Measurements from ENCODE around the gene KIRREL3. TPM values are rescaled to one million over a fixed set of nuclear protein-coding genes. Genes with fewer than 3 reads are reported as not detected.

Gene KIRREL3
- total RNA-seq, 1 donor from 2014 or later = under 0.01 TPM

DNA sequence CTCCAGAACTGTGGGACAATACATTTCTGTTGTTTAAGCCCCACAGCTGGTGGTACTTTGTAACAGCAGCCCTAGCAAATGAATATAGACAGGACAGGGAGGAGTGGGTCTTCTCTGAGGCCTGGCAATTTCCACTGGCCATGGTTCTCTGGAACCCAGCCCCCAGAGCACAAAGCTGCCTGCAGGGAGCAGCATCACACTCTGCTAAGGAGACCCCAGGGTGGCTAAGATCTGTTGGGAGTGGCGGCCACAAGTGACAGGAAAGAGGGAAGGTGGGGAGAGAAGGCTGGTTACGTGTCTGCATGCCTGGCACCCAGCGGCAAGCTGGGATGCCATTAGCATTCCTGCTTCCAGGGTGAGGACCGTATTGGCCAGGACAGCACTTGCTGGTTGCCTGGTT lies 433.2 kb downstream of the KIRREL3 start:
- Histone ChIP-seq H3K36me3 (ENCODE audit: control insufficient read depth in 3 of 3, insufficient read depth in 3 of 3, low read length in 3 of 3) (no peaks in the 10 kb centered on the region), H3K9me3 (ENCODE audit: control insufficient read depth in 3 of 3, low read length in 3 of 3) (no peaks in the 10 kb centered on the region), H3K27me3 (ENCODE audit: control insufficient read depth in 3 of 3, insufficient read depth in 3 of 3, low read length in 3 of 3) (peaks cover 16 to 45% (median 26%) of the 10 kb centered on the region in 3 donors), H3K27ac (ENCODE audit: low read depth, low read length) (no peak overlapping the region), H3K4me1 (ENCODE audit: control insufficient read depth in 3 of 3, insufficient read depth in 3 of 3, low read length in 3 of 3) (no peaks in the 10 kb centered on the region), H3K4me3 (ENCODE audit: low read length in 3 of 3) (no peak overlapping the region), H3K9ac (ENCODE audit: low read depth in 1 of 3, low read length in 3 of 3) (no peak overlapping the region)

- Histone ChIP-seq H3K4me1 (ENCODE audit: control insufficient read depth in 3 of 3, insufficient read depth in 3 of 3, low read length in 3 of 3) (no peaks in the 10 kb centered on the region), H3K27me3 (ENCODE audit: control insufficient read depth in 3 of 3, insufficient read depth in 3 of 3, low read length in 3 of 3) (peaks cover 6 to 28% (median 15%) of the 10 kb centered on the region in 3 donors), H3K9ac (ENCODE audit: low read depth in 1 of 3, low read length in 3 of 3) (no peak overlapping the region), H3K27ac (ENCODE audit: low read depth, low read length) (no peak overlapping the region), H3K9me3 (ENCODE audit: control insufficient read depth in 3 of 3, low read length in 3 of 3) (no peaks in the 10 kb centered on the region), H3K4me3 (ENCODE audit: low read length in 3 of 3) (no peak overlapping the region), H3K36me3 (ENCODE audit: control insufficient read depth in 3 of 3, insufficient read depth in 3 of 3, low read length in 3 of 3) (no peaks in the 10 kb centered on the region)
These were observed 436.0 kb downstream of the KIRREL3 start for GRCh38 chr11:126564566-126564965.

DNA sequence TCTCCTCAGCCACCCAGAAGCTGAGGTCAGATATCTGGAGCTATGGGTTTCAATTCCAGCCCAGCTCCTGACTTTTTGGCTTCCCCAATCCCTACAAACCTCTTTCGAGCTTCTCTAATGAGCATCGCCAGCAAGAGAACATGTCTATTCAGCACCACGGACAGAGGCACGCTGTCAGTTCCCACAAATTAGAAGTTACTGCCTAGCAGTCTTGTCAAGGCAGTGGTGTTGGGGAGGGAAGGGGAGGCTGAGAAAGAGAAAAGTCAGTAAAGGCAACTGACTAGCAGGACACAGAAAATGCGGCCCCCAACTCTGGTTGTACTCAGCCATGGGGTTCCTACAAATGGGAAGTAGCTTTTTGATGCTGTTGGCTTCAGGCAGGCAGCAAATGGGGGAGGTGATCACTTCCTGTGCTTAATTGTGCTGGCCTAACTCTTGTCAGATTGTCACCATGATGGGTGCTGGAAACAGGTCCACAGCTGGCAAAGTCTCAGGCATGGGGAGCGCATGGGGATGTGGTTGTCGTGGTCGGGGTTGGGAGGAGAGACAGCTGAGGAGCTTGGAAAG lies 439.2 kb downstream of the KIRREL3 start:
- Histone ChIP-seq H3K36me3 (ENCODE audit: control insufficient read depth in 3 of 3, insufficient read depth in 3 of 3, low read length in 3 of 3) (no peaks in the 10 kb centered on the region), H3K4me1 (ENCODE audit: control insufficient read depth in 3 of 3, insufficient read depth in 3 of 3, low read length in 3 of 3) (no peaks in the 10 kb centered on the region), H3K27me3 (ENCODE audit: control insufficient read depth in 3 of 3, insufficient read depth in 3 of 3, low read length in 3 of 3) (peaks cover 6 to 30% (median 8%) of the 10 kb centered on the region in 3 donors), H3K27ac (ENCODE audit: low read depth, low read length) (no peak overlapping the region), H3K9ac (ENCODE audit: low read depth in 1 of 3, low read length in 3 of 3) (no peak overlapping the region), H3K9me3 (ENCODE audit: control insufficient read depth in 3 of 3, low read length in 3 of 3) (no peaks in the 10 kb centered on the region), H3K4me3 (ENCODE audit: low read length in 3 of 3) (no peak overlapping the region)

DNA sequence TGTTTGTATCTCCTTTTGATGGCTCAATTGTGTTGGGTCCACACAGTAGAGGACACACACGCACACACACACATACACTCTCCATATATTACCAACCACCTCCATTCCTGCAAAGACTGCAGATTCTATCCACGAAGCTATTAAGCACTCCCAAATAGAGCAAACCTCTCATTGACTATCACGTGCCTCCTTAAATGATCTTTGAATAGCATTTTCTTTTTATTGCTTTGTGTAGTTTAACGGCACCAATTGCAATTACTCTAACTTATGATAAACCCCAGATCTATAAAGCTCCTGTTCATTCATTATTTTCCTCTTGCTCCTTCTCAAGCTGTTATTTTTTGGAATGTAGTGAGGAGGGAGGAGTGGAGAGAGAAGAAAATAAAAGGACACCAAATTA lies 440.3 kb downstream of the KIRREL3 start:
- Histone ChIP-seq H3K27me3 (ENCODE audit: control insufficient read depth in 3 of 3, insufficient read depth in 3 of 3, low read length in 3 of 3) (peaks cover 8 to 30% (median 8%) of the 10 kb centered on the region in 3 donors), H3K9ac (ENCODE audit: low read depth in 1 of 3, low read length in 3 of 3) (no peak overlapping the region), H3K36me3 (ENCODE audit: control insufficient read depth in 3 of 3, insufficient read depth in 3 of 3, low read length in 3 of 3) (no peaks in the 10 kb centered on the region), H3K4me1 (ENCODE audit: control insufficient read depth in 3 of 3, insufficient read depth in 3 of 3, low read length in 3 of 3) (no peaks in the 10 kb centered on the region), H3K27ac (ENCODE audit: low read depth, low read length) (no peak overlapping the region), H3K9me3 (ENCODE audit: control insufficient read depth in 3 of 3, low read length in 3 of 3) (no peaks in the 10 kb centered on the region), H3K4me3 (ENCODE audit: low read length in 3 of 3) (no peak overlapping the region)

- no peak overlapping the region for H3K27ac ChIP-seq (ENCODE audit: low read depth, low read length)
- H3K27me3 ChIP-seq (ENCODE audit: control insufficient read depth in 3 of 3, insufficient read depth in 3 of 3, low read length in 3 of 3) = peaks cover 11 to 34% (median 34%) of the 10 kb centered on the region in 3 donors
- no peaks in the 10 kb centered on the region for H3K36me3 ChIP-seq (ENCODE audit: control insufficient read depth in 3 of 3, insufficient read depth in 3 of 3, low read length in 3 of 3)
- no peak overlapping the region for H3K4me3 ChIP-seq (ENCODE audit: low read length in 3 of 3)
- H3K4me1 ChIP-seq (ENCODE audit: control insufficient read depth in 3 of 3, insufficient read depth in 3 of 3, low read length in 3 of 3) = peaks cover 0 to 3% (median 0%) of the 10 kb centered on the region in 3 donors
- no peak overlapping the region for H3K9ac ChIP-seq (ENCODE audit: low read depth in 1 of 3, low read length in 3 of 3)
- H3K9me3 ChIP-seq (ENCODE audit: control insufficient read depth in 3 of 3, low read length in 3 of 3) = no peaks in the 10 kb centered on the region
These were observed 451.7 kb downstream of the KIRREL3 start for GRCh38 chr11:126548581-126549550.

- H3K27me3 ChIP-seq (ENCODE audit: control insufficient read depth in 3 of 3, insufficient read depth in 3 of 3, low read length in 3 of 3) = peaks cover 20 to 33% (median 33%) of the 10 kb centered on the region in 3 donors
- no peaks in the 10 kb centered on the region for H3K9me3 ChIP-seq (ENCODE audit: control insufficient read depth in 3 of 3, low read length in 3 of 3)
- no peak overlapping the region for H3K27ac ChIP-seq (ENCODE audit: low read depth, low read length)
- no peak overlapping the region for H3K4me3 ChIP-seq (ENCODE audit: low read length in 3 of 3)
- H3K36me3 ChIP-seq (ENCODE audit: control insufficient read depth in 3 of 3, insufficient read depth in 3 of 3, low read length in 3 of 3) = no peaks in the 10 kb centered on the region
- H3K9ac ChIP-seq (ENCODE audit: low read depth in 1 of 3, low read length in 3 of 3) = no peak overlapping the region
- peaks cover 0 to 3% (median 3%) of the 10 kb centered on the region in 3 donors for H3K4me1 ChIP-seq (ENCODE audit: control insufficient read depth in 3 of 3, insufficient read depth in 3 of 3, low read length in 3 of 3)
These were observed 452.9 kb downstream of the KIRREL3 start for GRCh38 chr11:126547691-126548090.

GRCh38 chr11:126547161-126547560 lies 453.4 kb downstream of the KIRREL3 start:
- H3K4me1 ChIP-seq (ENCODE audit: control insufficient read depth in 3 of 3, insufficient read depth in 3 of 3, low read length in 3 of 3) = peaks cover 0 to 3% (median 3%) of the 10 kb centered on the region in 3 donors
- no peaks in the 10 kb centered on the region for H3K9me3 ChIP-seq (ENCODE audit: control insufficient read depth in 3 of 3, low read length in 3 of 3)
- no peak overlapping the region for H3K9ac ChIP-seq (ENCODE audit: low read depth in 1 of 3, low read length in 3 of 3)
- H3K27me3 ChIP-seq (ENCODE audit: control insufficient read depth in 3 of 3, insufficient read depth in 3 of 3, low read length in 3 of 3) = peaks cover 20 to 34% (median 33%) of the 10 kb centered on the region in 3 donors
- no peak overlapping the region for H3K27ac ChIP-seq (ENCODE audit: low read depth, low read length)
- H3K4me3 ChIP-seq (ENCODE audit: low read length in 3 of 3) = no peak overlapping the region
- no peaks in the 10 kb centered on the region for H3K36me3 ChIP-seq (ENCODE audit: control insufficient read depth in 3 of 3, insufficient read depth in 3 of 3, low read length in 3 of 3)

- Histone ChIP-seq H3K9ac (ENCODE audit: low read depth in 1 of 3, low read length in 3 of 3) (no peak overlapping the region), H3K9me3 (ENCODE audit: control insufficient read depth in 3 of 3, low read length in 3 of 3) (no peaks in the 10 kb centered on the region), H3K27me3 (ENCODE audit: control insufficient read depth in 3 of 3, insufficient read depth in 3 of 3, low read length in 3 of 3) (peaks cover 20 to 34% (median 33%) of the 10 kb centered on the region in 3 donors), H3K4me1 (ENCODE audit: control insufficient read depth in 3 of 3, insufficient read depth in 3 of 3, low read length in 3 of 3) (peaks cover 0 to 3% (median 3%) of the 10 kb centered on the region in 3 donors), H3K4me3 (ENCODE audit: low read length in 3 of 3) (no peak overlapping the region), H3K27ac (ENCODE audit: low read depth, low read length) (no peak overlapping the region), H3K36me3 (ENCODE audit: control insufficient read depth in 3 of 3, insufficient read depth in 3 of 3, low read length in 3 of 3) (no peaks in the 10 kb centered on the region)
These were observed 453.9 kb downstream of the KIRREL3 start for GRCh38 chr11:126546694-126547093.

DNA sequence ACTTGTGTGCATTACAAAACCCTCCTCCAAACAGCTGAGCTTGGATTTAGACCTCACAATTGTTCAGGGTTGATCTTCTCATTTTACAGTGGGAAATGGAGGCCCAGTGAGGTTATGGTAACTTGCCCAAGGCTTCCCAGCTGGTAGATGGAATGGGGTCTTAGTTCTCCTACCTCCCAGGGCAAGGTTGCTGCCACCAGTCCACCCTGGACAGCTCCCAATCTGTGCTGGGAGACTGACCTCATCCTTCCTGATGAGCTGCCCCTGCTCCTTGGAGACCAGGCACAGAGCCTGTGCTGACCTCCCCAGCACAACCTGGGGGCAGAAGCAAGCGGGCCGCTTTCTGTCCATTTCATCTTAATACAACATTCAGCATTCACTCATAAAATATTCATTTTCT lies 454.4 kb downstream of the KIRREL3 start:
- H3K27me3 ChIP-seq (ENCODE audit: control insufficient read depth in 3 of 3, insufficient read depth in 3 of 3, low read length in 3 of 3) = peaks cover 20 to 34% (median 33%) of the 10 kb centered on the region in 3 donors
- no peak overlapping the region for H3K9ac ChIP-seq (ENCODE audit: low read depth in 1 of 3, low read length in 3 of 3)

GRCh38 chr11:126545057-126545555 lies 455.5 kb downstream of the KIRREL3 start:
- peaks cover 20 to 40% (median 37%) of the 10 kb centered on the region in 3 donors for H3K27me3 ChIP-seq (ENCODE audit: control insufficient read depth in 3 of 3, insufficient read depth in 3 of 3, low read length in 3 of 3)
- no peak overlapping the region for H3K9ac ChIP-seq (ENCODE audit: low read depth in 1 of 3, low read length in 3 of 3)
- peaks cover 0 to 3% (median 3%) of the 10 kb centered on the region in 3 donors for H3K4me1 ChIP-seq (ENCODE audit: control insufficient read depth in 3 of 3, insufficient read depth in 3 of 3, low read length in 3 of 3)
- H3K9me3 ChIP-seq (ENCODE audit: control insufficient read depth in 3 of 3, low read length in 3 of 3) = no peaks in the 10 kb centered on the region
- H3K36me3 ChIP-seq (ENCODE audit: control insufficient read depth in 3 of 3, insufficient read depth in 3 of 3, low read length in 3 of 3) = no peaks in the 10 kb centered on the region
- no peak overlapping the region for H3K4me3 ChIP-seq (ENCODE audit: low read length in 3 of 3)
- H3K27ac ChIP-seq (ENCODE audit: low read depth, low read length) = no peak overlapping the region

More for the DNA sequence above, 454.4 kb downstream of the KIRREL3 start:
- no peak overlapping the region for H3K4me3 ChIP-seq (ENCODE audit: low read length in 3 of 3)
- no peaks in the 10 kb centered on the region for H3K9me3 ChIP-seq (ENCODE audit: control insufficient read depth in 3 of 3, low read length in 3 of 3)
- peaks cover 0 to 3% (median 3%) of the 10 kb centered on the region in 3 donors for H3K4me1 ChIP-seq (ENCODE audit: control insufficient read depth in 3 of 3, insufficient read depth in 3 of 3, low read length in 3 of 3)
- no peak overlapping the region for H3K27ac ChIP-seq (ENCODE audit: low read depth, low read length)
- no peaks in the 10 kb centered on the region for H3K36me3 ChIP-seq (ENCODE audit: control insufficient read depth in 3 of 3, insufficient read depth in 3 of 3, low read length in 3 of 3)
